CD14-positive monocyte (primary cell): Measurements from ENCODE around the gene BARHL1. TPM values are rescaled to one million over a fixed set of nuclear protein-coding genes. Genes with fewer than 3 reads are reported as not detected.

Source experiments
- DNase-seq, 3 donors: peaks; one replicate each; pipeline ENCODE4 v3.0.0-alpha.2; 2011 to 2022
- H2AFZ ChIP-seq: 2 replicates; pipeline ENCODE4 v1.6.0; 2012; ENCODE audit warnings: mild to moderate bottlenecking, low read depth, low read length, inconsistent platforms; ENCODE audit not compliant: insufficient read depth, poor library complexity, severe bottlenecking
- H3K27ac ChIP-seq, 2 donors: 1 replicate in 1 of 2; 2 replicates in 1 of 2; pipeline ENCODE4 v1.5.1; 2012 to 2013; ENCODE audit warnings: low read length in 2 of 2, control low read depth in 1 of 2, inconsistent platforms in 1 of 2, low read depth in 1 of 2, mild to moderate bottlenecking in 1 of 2
- H3K27me3 ChIP-seq, 2 donors: one replicate each; pipeline versions ENCODE4 v1.6.0 to v1.6.1; 2011 to 2013; ENCODE audit warnings: low read length in 2 of 2; ENCODE audit not compliant: control insufficient read depth in 2 of 2, insufficient read depth in 2 of 2
- H3K36me3 ChIP-seq, 2 donors: replicated peaks in 1 of 2; 1 replicate in 1 of 2; 2 replicates in 1 of 2; pipeline versions ENCODE4 v1.5.1 to v1.6.1; 2012 to 2013; ENCODE audit warnings: low read length in 2 of 2, control low read depth in 1 of 2, inconsistent platforms in 1 of 2, mild to moderate bottlenecking in 1 of 2; ENCODE audit not compliant: insufficient read depth in 2 of 2, control insufficient read depth in 1 of 2
- H3K4me1 ChIP-seq, 2 donors: 1 replicate in 1 of 2; 2 replicates in 1 of 2; pipeline versions ENCODE4 v1.5.1 to v1.6.1; 2012 to 2013; ENCODE audit warnings: low read length in 2 of 2, control low read depth in 1 of 2, inconsistent platforms in 1 of 2, mild to moderate bottlenecking in 1 of 2, moderate library complexity in 1 of 2; ENCODE audit not compliant: insufficient read depth in 2 of 2, control insufficient read depth in 1 of 2
- H3K4me2 ChIP-seq: replicated peaks from 2 replicates; pipeline ENCODE3; 2012; ENCODE audit warnings: low read length, moderate library complexity, mild to moderate bottlenecking; ENCODE audit not compliant: poor library complexity, severe bottlenecking; ENCODE audit errors: extremely low read depth
- H3K4me3 ChIP-seq, 3 experiments: fragments of 200-600 bp in 1 of 3; sonication (generic) in 1 of 3; replicated peaks in 1 of 3; 1 replicate in 2 of 3; 2 replicates in 1 of 3; pipeline ENCODE4 v1.5.1; 2011 to 2013; ENCODE audit warnings: low read length in 3 of 3, mild to moderate bottlenecking in 3 of 3, control low read depth in 2 of 3, low read depth in 2 of 3, inconsistent platforms in 1 of 3, moderate library complexity in 1 of 3
- H3K79me2 ChIP-seq: 2 replicates; pipeline ENCODE4 v1.6.0; 2012; ENCODE audit warnings: mild to moderate bottlenecking, control low read depth, inconsistent platforms, low read length, moderate library complexity; ENCODE audit not compliant: insufficient read depth
- H3K9ac ChIP-seq: 2 replicates; pipeline ENCODE4 v1.6.0; 2017; ENCODE audit warnings: low read length, mild to moderate bottlenecking; ENCODE audit not compliant: insufficient read depth, poor library complexity, severe bottlenecking
- H3K9me3 ChIP-seq, 2 donors: replicated peaks in 1 of 2; 1 replicate in 1 of 2; 2 replicates in 1 of 2; pipeline versions ENCODE4 v1.5.1 to v1.6.1; 2012 to 2013; ENCODE audit warnings: low read length in 2 of 2, control low read depth in 1 of 2; ENCODE audit not compliant: control insufficient read depth in 1 of 2, insufficient read depth in 1 of 2
- H4K20me1 ChIP-seq: 2 replicates; pipeline ENCODE4 v1.6.0; 2012; ENCODE audit warnings: mild to moderate bottlenecking, low read length, control low read depth, moderate library complexity; ENCODE audit not compliant: insufficient read depth
- H3K27ac Mint-ChIP-seq, 7 donors: one replicate each; pipeline ENCODE4 v1.8.0; 2020; ENCODE audit warnings: mild to moderate bottlenecking in 7 of 7, mixed read lengths in 7 of 7, moderate library complexity in 6 of 7, inconsistent platforms in 2 of 7
- H3K27me3 Mint-ChIP-seq, 3 donors: one replicate each; pipeline ENCODE4 v1.8.0; 2021 to 2022; ENCODE audit warnings: low read depth in 3 of 3, mild to moderate bottlenecking in 3 of 3, mixed read lengths in 3 of 3, moderate library complexity in 3 of 3, inconsistent platforms in 1 of 3
- H3K36me3 Mint-ChIP-seq, 2 donors: one replicate each; pipeline ENCODE4 v1.8.0; 2020; ENCODE audit warnings: mixed read lengths in 2 of 2, inconsistent platforms in 1 of 2, mild to moderate bottlenecking in 1 of 2
- H3K4me1 Mint-ChIP-seq: one replicate; pipeline ENCODE4 v1.8.0; 2020; ENCODE audit warnings: mild to moderate bottlenecking, mixed read lengths
- H3K4me3 Mint-ChIP-seq, 2 donors: one replicate each; pipeline ENCODE4 v1.8.0; 2020; ENCODE audit warnings: mild to moderate bottlenecking in 2 of 2, mixed read lengths in 2 of 2, moderate library complexity in 1 of 2
- H3K9me3 Mint-ChIP-seq, 7 donors: one replicate each; pipeline ENCODE4 v1.8.0; 2020 to 2022; ENCODE audit warnings: mixed read lengths in 7 of 7, mild to moderate bottlenecking in 6 of 7, moderate library complexity in 6 of 7, inconsistent platforms in 2 of 7
- CTCF ChIP-seq: fragments of 200-600 bp; IDR thresholded peaks from one replicate; pipeline ENCODE4 v1.8.0; 2022; ENCODE audit warnings: antibody characterized with exemption, mild to moderate bottlenecking
- WGBS: methylation state at CpG from one replicate; pipeline ENCODE4 v1.1.5; 2013; ENCODE audit warnings: missing lambda C conversion rate; ENCODE audit not compliant: insufficient coverage; 5-methylcytosine and 5-hydroxymethylcytosine counted together
- intact Hi-C, 2 donors: fragments of 100-400 bp; cut with micrococcal nuclease; formaldehyde crosslinking; loops; one replicate each; pipeline versions ENCODE4 v1.15.0 to v1.15.1; 2023
- polyA plus RNA-seq, 3 donors: library from polyadenylated mRNA; depleted of rRNA in 1 of 3; unstranded in 2 of 3; stranded (reverse) in 1 of 3; fragments of 300-500 nt in 2 of 3; fragments of >200 nt in 1 of 3; fragmentation: Illumina TruSeq in 2 of 3; gene quantifications; 1 replicate in 2 of 3; 2 replicates in 1 of 3; pipeline ENCODE4 v1.2.3, GENCODE V29; 2012 to 2021

BARHL1 gene
- polyA plus RNA-seq, 3 donors, result not detected

GRCh38 chr9:132588501-132589147 lies 6.2 kb downstream of the BARHL1 start:
- Histone ChIP-seq H3K4me1 (no peaks in the 10 kb centered on the region), H3K4me2 (no peak overlapping the region), H3K9me3 (peaks cover 0 to 28% of the 10 kb centered on the region in 2 donors), H3K9ac (no peak overlapping the region), H2AFZ (no peak overlapping the region), H3K79me2 (no peaks in the 10 kb centered on the region), H3K27me3 (peaks cover 73 to 85% of the 10 kb centered on the region in 2 donors), H3K36me3 (no peaks in the 10 kb centered on the region), H4K20me1 (no peaks in the 10 kb centered on the region), H3K4me3 (no peak overlapping the region), H3K27ac (no peak overlapping the region)
- TF ChIP-seq CTCF, result no peak
- H3K4me3 Mint-ChIP-seq, result peak overlapping the region in 1 of 2 donors; percentile 79
- WGBS, result 10% methylated on average over 19 of the region's 28 CpGs
- H3K27ac Mint-ChIP-seq, result no peak overlapping the region
- H3K4me1 Mint-ChIP-seq, result peaks cover 9% of the 10 kb centered on the region
- H3K36me3 Mint-ChIP-seq, result peaks cover 5 to 16% of the 10 kb centered on the region in 2 donors
- intact Hi-C loops, result no loop called here
- peaks cover 0 to 31% (median 6%) of the 10 kb centered on the region in 7 donors for H3K9me3 Mint-ChIP-seq
- DNase-seq, result no peak
- H3K27me3 Mint-ChIP-seq, result peaks cover 76 to 88% (median 83%) of the 10 kb centered on the region in 3 donors

- TF ChIP-seq CTCF, result no peak
- Histone ChIP-seq H3K4me1 (no peaks in the 10 kb centered on the region), H3K27me3 (peaks cover 67 to 78% of the 10 kb centered on the region in 2 donors), H2AFZ (no peak overlapping the region), H3K36me3 (peaks cover 0 to 2% of the 10 kb centered on the region in 2 donors), H3K79me2 (no peaks in the 10 kb centered on the region), H4K20me1 (no peaks in the 10 kb centered on the region), H3K9me3 (peaks cover 0 to 27% of the 10 kb centered on the region in 2 donors), H3K9ac (no peak overlapping the region), H3K4me3 (no peak overlapping the region), H3K4me2 (no peak overlapping the region), H3K27ac (no peak overlapping the region)
- peaks cover 69 to 80% (median 75%) of the 10 kb centered on the region in 3 donors for H3K27me3 Mint-ChIP-seq
- 3% methylated on average over 69 of the region's 83 CpGs for WGBS
- H3K36me3 Mint-ChIP-seq, result peaks cover 10 to 19% of the 10 kb centered on the region in 2 donors
- peak overlapping the region in 1 of 2 donors; percentile 79 for H3K4me3 Mint-ChIP-seq
- H3K27ac Mint-ChIP-seq, result no peak overlapping the region
- H3K4me1 Mint-ChIP-seq, result peaks cover 9% of the 10 kb centered on the region
- intact Hi-C loops, result no loop called here
- H3K9me3 Mint-ChIP-seq, result peaks cover 0 to 26% (median 3%) of the 10 kb centered on the region in 7 donors
- no peak for DNase-seq
Observed at GRCh38 chr9:132589148-132590036, 7.0 kb downstream of the BARHL1 start.
